ENCODE measurements around the gene NAGK. TPM values are rescaled to one million over a fixed set of nuclear protein-coding genes. Genes with fewer than 3 reads are reported as not detected.
A peak's percentile ranks its signal among the peaks of the same experiment; 100 is the strongest.

NAGK gene
- total RNA-seq, 1 donor from 2014 or later = 110 TPM

DNA sequence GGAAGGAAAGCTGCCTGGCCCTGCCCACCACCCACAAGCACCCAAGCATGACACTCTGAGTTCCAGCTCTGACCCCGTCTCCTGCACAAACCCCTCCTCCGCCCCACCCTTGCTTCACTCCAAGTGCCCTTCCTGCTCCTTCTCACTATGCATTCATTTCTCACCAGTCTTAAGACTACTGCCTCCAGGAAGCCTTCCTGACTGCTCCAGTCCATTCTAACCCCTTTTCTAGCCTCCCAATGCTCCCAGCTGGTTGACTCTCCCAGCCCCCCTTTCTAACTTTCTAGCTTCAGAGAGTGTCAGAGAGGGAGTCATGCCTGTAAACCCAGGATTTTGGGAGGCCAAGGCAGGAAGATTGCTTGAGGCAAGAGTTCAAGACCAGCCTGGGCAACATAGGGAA lies 8.2 kb upstream of the NAGK start:
- TF ChIP-seq POLR2A (IDR thresholded peaks at IDR 0.05) (no peak), POLR2AphosphoS5 (IDR thresholded peaks at IDR 0.05; ENCODE audit: insufficient read depth in 1 of 2, low read depth in 1 of 2) (no peak)
- TF ChIP-seq, protein P1, sequence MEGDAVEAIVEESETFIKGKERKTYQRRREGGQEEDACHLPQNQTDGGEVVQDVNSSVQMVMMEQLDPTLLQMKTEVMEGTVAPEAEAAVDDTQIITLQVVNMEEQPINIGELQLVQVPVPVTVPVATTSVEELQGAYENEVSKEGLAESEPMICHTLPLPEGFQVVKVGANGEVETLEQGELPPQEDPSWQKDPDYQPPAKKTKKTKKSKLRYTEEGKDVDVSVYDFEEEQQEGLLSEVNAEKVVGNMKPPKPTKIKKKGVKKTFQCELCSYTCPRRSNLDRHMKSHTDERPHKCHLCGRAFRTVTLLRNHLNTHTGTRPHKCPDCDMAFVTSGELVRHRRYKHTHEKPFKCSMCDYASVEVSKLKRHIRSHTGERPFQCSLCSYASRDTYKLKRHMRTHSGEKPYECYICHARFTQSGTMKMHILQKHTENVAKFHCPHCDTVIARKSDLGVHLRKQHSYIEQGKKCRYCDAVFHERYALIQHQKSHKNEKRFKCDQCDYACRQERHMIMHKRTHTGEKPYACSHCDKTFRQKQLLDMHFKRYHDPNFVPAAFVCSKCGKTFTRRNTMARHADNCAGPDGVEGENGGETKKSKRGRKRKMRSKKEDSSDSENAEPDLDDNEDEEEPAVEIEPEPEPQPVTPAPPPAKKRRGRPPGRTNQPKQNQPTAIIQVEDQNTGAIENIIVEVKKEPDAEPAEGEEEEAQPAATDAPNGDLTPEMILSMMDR (IDR thresholded peaks at IDR 0.05) = no peak
- Histone ChIP-seq H3K36me3 (no peaks in the 10 kb centered on the region), H3K9me3 (no peaks in the 10 kb centered on the region), H3K4me1 (peaks cover 9% of the 10 kb centered on the region), H3K27me3 (no peaks in the 10 kb centered on the region), H3K27ac (no peak overlapping the region), H3K4me3 (no peak overlapping the region)
- intact Hi-C loops (cut with DNase I) = no loop called here
- DNase-seq (ENCODE audit: extremely low spot score in 2 of 2) = no peak

DNA sequence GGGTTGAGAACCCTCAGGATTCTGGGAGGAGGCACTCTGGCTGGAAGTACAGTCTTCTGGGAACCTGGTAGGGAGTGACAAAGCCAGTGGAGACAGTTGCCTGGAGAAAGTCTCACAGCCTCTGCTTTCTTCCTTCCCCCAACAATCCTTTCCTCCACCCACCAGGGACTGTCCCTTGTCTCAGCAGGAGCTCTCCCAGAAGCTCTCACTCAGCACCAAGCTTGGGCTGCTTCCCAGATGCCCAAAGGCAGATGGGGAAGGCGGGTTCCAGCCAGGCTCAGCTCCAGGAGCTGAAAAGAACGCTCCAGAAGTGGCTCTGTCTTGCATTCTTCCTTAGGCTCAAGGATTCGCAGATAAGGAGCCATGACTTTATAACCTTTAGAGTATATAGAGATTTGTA lies 7.6 kb upstream of the NAGK start:
- TF ChIP-seq, protein P1 (IDR thresholded peaks at IDR 0.05) = no peak
- Histone ChIP-seq H3K27ac (no peak overlapping the region), H3K27me3 (no peaks in the 10 kb centered on the region), H3K36me3 (no peaks in the 10 kb centered on the region), H3K4me1 (peaks cover 9% of the 10 kb centered on the region), H3K4me3 (no peak overlapping the region), H3K9me3 (no peaks in the 10 kb centered on the region)
- no peak for DNase-seq (ENCODE audit: extremely low spot score in 2 of 2)
- intact Hi-C loops (cut with DNase I) = no loop called here

DNA sequence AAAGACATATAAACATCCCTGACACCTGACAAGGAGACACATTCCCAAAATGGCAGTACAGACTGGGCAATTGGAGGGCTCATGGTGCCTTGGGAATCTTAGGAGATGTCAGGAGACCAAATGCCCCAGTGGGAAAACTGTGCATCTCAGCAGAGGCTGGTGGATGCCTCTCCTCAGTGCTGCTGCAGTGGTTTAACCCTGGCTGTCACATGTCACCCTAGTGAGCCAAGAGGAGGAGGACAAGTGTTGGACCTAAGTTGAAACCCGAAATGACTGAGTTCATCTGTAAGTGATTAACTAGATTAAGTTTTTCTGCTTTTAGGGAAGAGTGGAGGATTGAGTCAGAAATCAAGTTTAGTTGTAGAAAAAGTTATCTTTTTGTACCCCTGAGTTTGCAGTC lies 5.2 kb upstream of the NAGK start:
- H3K36me3 ChIP-seq = no peaks in the 10 kb centered on the region
- intact Hi-C loops (cut with DNase I) = no loop called here
- H3K9me3 ChIP-seq = no peaks in the 10 kb centered on the region
- H3K4me1 ChIP-seq = peaks cover 15% of the 10 kb centered on the region
- no peak for DNase-seq (ENCODE audit: extremely low spot score in 2 of 2)
- no peaks in the 10 kb centered on the region for H3K27me3 ChIP-seq
- TF ChIP-seq POLR2AphosphoS5 (IDR thresholded peaks at IDR 0.05; ENCODE audit: insufficient read depth in 1 of 2, low read depth in 1 of 2) = no peak
- TF ChIP-seq, protein P1 (IDR thresholded peaks at IDR 0.05) = no peak
- no peak overlapping the region for H3K27ac ChIP-seq
- no peak overlapping the region for H3K4me3 ChIP-seq

DNA sequence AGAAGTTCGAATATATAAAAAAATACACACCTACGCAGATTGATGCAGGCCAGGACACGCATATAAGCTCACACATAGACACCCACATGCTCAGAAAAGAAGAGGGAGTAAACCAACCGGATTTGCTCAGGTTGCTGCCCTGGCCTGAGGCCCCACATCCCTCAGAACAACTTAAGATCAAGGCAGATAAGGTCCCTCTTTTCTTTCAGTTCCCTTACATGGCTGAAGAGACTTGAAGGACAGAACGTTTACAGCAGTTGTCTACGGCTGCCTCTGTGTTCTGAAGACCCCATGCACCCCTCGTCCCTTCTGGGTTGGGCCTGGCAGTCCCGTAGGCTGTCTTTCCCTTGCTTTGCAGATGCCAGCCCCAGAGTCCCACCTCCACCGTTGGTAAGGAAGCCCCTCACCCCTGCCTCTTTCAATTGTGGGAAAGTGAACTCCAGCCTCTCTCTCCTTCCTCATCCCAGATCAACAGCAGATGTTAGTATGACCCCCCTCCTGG lies 4.3 kb upstream of the NAGK start:
- Histone ChIP-seq H3K27me3 (no peaks in the 10 kb centered on the region), H3K36me3 (no peaks in the 10 kb centered on the region), H3K4me3 (no peak overlapping the region), H3K4me1 (peaks cover 20% of the 10 kb centered on the region), H3K27ac (peak overlapping the region; percentile 45), H3K9me3 (no peaks in the 10 kb centered on the region)
- TF ChIP-seq POLR2AphosphoS5 (IDR thresholded peaks at IDR 0.05; ENCODE audit: insufficient read depth in 1 of 2, low read depth in 1 of 2) = peak in 1 of 2 donors; percentile 57
- no peak for TF ChIP-seq POLR2A (IDR thresholded peaks at IDR 0.05)
- no peak for DNase-seq (ENCODE audit: extremely low spot score in 2 of 2)
- intact Hi-C loops (cut with DNase I) = no loop called here

DNA sequence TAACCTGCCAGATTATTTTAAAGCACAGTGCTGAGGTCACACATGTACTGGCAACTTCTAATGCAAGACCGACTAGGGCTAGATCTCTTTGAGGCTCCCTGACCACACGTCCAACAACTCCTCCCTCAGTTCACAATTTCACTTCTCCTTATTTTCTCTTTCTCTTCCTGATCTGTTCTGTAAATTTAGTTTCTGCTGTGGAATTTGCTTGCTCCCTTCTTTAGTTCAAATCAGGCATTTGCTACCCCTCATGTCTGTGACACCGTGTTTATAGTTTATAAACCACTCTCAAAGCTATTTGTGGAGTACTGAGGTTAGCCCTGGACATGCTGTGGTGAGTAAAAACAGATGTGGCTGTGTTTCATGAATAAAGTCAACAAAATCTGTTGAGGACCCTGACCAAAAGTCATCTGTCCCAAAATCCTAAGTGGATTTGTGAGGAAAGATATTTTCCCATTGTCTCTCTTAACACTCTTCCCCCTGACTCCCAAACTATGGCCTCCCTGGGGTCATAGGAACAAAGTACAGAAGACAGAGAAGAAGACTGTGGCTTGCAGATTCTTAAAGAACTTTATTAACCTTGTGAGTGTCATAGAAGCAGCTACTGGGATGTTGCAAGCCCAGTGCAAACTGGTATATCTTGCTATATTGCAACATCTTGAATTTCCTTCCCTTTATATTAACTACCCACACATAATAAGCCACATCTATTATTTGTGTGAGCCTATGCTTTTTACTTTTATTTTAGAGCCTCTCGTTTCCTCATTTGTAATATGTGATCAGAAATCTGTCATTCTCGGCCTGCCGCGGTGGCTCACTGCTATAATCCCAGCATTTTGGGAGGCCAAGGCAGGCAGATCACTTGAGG lies 3.5 kb upstream of the NAGK start:
- intact Hi-C loops (cut with DNase I) = no loop called here
- Histone ChIP-seq H3K36me3 (no peaks in the 10 kb centered on the region), H3K27me3 (no peaks in the 10 kb centered on the region)

More for the DNA sequence above, 3.5 kb upstream of the NAGK start:
- TF ChIP-seq, protein P1 (IDR thresholded peaks at IDR 0.05) = no peak
- TF ChIP-seq POLR2A (IDR thresholded peaks at IDR 0.05) (no peak), POLR2AphosphoS5 (IDR thresholded peaks at IDR 0.05; ENCODE audit: insufficient read depth in 1 of 2, low read depth in 1 of 2) (no peak)
- no peak overlapping the region for H3K4me3 ChIP-seq
- H3K27ac ChIP-seq = no peak overlapping the region
- H3K4me1 ChIP-seq = peaks cover 29% of the 10 kb centered on the region
- DNase-seq (ENCODE audit: extremely low spot score in 2 of 2) = no peak
- no peaks in the 10 kb centered on the region for H3K9me3 ChIP-seq

All from vagina (tissue), 2 donors.